Coronary artery (tissue), 2 donors: ENCODE results near the gene TBX3.

ENCODE experiments used
- DNase-seq: peaks from one replicate; pipeline ENCODE4 v3.0.0-alpha.2; 2017; ENCODE audit warnings: low spot score
- H3K27ac ChIP-seq, 2 donors: fragments of 200-600 bp; sonication (generic); one replicate each; pipeline ENCODE4 v1.5.1; 2016 to 2019
- H3K4me3 ChIP-seq: fragments of 200-600 bp; sonication (generic); 2 replicates; pipeline ENCODE4 v1.5.1; 2016; ENCODE audit warnings: mild to moderate bottlenecking, moderate library complexity
- TF ChIP-seq, protein P1 (sequence below): fragments of 200-600 bp; sonication (generic); IDR thresholded peaks from one replicate; pipeline ENCODE4 v1.5.1; 2019; ENCODE audit warnings: antibody characterized with exemption

The TBX3 gene

GRCh38 chr12:114682106-114682784, 1.7 kb downstream of the TBX3 start:
- H3K4me3 ChIP-seq: peak overlapping the region; percentile 77
- no peak for DNase-seq
- peak overlapping the region; percentile 71 to 84 for H3K27ac ChIP-seq
- TF ChIP-seq, protein P1, sequence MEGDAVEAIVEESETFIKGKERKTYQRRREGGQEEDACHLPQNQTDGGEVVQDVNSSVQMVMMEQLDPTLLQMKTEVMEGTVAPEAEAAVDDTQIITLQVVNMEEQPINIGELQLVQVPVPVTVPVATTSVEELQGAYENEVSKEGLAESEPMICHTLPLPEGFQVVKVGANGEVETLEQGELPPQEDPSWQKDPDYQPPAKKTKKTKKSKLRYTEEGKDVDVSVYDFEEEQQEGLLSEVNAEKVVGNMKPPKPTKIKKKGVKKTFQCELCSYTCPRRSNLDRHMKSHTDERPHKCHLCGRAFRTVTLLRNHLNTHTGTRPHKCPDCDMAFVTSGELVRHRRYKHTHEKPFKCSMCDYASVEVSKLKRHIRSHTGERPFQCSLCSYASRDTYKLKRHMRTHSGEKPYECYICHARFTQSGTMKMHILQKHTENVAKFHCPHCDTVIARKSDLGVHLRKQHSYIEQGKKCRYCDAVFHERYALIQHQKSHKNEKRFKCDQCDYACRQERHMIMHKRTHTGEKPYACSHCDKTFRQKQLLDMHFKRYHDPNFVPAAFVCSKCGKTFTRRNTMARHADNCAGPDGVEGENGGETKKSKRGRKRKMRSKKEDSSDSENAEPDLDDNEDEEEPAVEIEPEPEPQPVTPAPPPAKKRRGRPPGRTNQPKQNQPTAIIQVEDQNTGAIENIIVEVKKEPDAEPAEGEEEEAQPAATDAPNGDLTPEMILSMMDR: no peak

GRCh38 chr12:114681116-114681871, 2.7 kb downstream of the TBX3 start:
- TF ChIP-seq, protein P1: no peak
- H3K4me3 ChIP-seq: peak overlapping the region; percentile 77
- peak overlapping the region; percentile 64 to 71 for H3K27ac ChIP-seq
- DNase-seq: no peak

DNA sequence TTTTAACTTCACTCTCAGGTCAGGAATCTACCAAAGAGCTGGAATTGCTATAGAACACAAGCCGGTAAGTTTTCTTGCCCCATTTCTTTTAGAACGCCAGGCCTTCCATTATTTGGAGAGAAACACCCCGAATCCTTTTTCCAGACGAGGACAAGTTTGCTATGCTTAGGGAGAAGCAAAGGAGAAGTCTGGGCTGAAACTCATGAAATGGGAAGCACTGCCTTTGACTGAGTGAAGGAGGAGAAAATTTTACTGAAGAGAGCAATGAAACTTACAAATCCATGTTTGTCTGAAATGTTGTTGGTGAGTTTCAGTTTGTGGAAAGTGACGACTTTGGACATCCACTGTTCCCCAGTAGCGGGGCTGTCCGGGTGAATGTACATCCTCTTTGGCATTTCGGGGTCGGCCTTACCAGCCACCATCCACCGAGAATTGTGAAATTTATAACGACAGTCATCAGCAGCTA, 3.3 kb downstream of the TBX3 start:
- H3K4me3 ChIP-seq: peak overlapping the region; percentile 77
- DNase-seq: no peak
- H3K27ac ChIP-seq: no peak overlapping the region
- TF ChIP-seq, protein P1: no peak

- no peak for DNase-seq
- H3K4me3 ChIP-seq: peak overlapping the region; percentile 77
- no peak overlapping the region for H3K27ac ChIP-seq
- TF ChIP-seq, protein P1: no peak
These were observed 4.0 kb downstream of the TBX3 start for GRCh38 chr12:114679942-114680341.

- Histone ChIP-seq H3K4me3 (no peak overlapping the region), H3K27ac (no peak overlapping the region)
- no peak for DNase-seq
- TF ChIP-seq, protein P1: no peak
These were observed 4.5 kb downstream of the TBX3 start for GRCh38 chr12:114679452-114679875.

DNA sequence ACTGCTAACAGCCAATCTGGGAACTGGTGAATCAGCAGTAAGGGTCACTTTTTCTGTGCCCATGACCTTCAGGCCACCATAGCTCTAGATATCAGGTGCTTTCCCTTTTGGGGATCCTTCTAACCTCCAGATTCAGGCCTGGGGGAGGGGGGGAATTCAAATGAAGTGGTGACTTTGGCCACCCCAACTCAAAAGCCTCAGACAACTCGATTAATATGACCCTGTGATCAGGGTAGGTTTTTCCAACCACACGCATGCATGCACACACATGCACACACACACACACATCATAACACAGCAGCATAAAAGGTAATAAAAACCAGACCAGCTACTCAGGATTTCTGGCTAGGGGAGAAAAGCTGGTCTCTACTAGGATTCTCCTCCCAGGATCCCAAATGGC, 5.3 kb downstream of the TBX3 start:
- TF ChIP-seq, protein P1: no peak
- H3K4me3 ChIP-seq: no peak overlapping the region
- no peak overlapping the region for H3K27ac ChIP-seq
- no peak for DNase-seq
